Measurements from ENCODE around the gene SSH3. TPM values are rescaled to one million over a fixed set of nuclear protein-coding genes. Genes with fewer than 3 reads are reported as not detected.
A peak's percentile ranks its signal among the peaks of the same experiment; 100 is the strongest.

Gene SSH3
- total and polyA plus RNA-seq, 2 of the 4 experiments (the other 2 are of a cell fraction): 7.3 to 26.7 TPM

DNA sequence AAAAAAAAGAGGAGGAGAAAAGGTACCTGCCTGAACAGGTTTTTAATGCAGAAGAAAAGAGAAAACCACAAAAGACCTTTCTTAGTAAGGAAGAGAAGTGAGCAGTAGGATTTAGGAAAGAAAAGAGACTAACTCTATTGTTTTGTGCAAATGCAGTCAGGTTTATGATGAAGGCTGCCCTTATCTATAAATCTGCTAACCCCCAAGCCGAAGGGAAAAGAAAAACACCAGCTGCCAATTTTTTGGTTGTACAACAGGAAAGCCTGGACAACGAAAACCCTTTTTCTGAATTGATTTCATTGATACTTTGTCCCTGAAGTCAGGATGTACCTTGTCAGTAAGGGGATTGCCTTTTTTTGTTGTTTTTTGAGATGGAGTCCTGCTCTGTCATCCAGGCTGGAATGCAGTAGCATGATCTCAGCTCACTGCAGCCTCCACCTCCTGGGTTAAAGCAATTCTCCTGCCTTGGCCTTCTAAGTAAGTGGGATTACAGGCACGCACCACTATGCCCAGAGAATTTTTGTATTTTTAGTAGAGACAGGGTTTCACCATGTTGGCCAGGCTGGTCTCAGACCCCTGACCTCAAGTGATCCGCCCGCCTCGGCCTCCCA, 28.9 kb downstream of the SSH3 start:
- BruUV-seq (replicated peaks): no TSS peak
- no peak overlapping the region for H2BK15ac ChIP-seq (ENCODE audit: low read depth, low read length)
- no peak overlapping the region for H3K4me3 ChIP-seq (ENCODE audit: insufficient read depth, low read depth, low read length)
- no peak overlapping the region for H4K5ac ChIP-seq (ENCODE audit: low read depth, low read length)
- ATAC-seq (ENCODE audit: low read depth) (peak; percentile 56), DNase-seq (peak; percentile 22)
- no peak overlapping the region for H3K27ac ChIP-seq (ENCODE audit: insufficient read depth, low read length)
- no peak overlapping the region for H2AFZ ChIP-seq (replicated peaks; ENCODE audit: low read length, poor library complexity)
- TF ChIP-seq MAFK (IDR thresholded peaks at IDR 0.05; ENCODE audit: low read depth, low read length) (no peak), FOS (IDR thresholded peaks at IDR 0.05; ENCODE audit: low read depth, low read length) (no peak), CEBPB (IDR thresholded peaks at IDR 0.05; ENCODE audit: low read depth, low read length) (no peak), RFX5 (IDR thresholded peaks at IDR 0.05; ENCODE audit: low read depth, low read length) (no peak), BHLHE40 (IDR thresholded peaks at IDR 0.05; ENCODE audit: low read depth, low read length) (no peak), MAZ (IDR thresholded peaks at IDR 0.05; ENCODE audit: borderline replicate concordance, low read depth, low read length) (no peak), ELK1 (IDR thresholded peaks at IDR 0.05; ENCODE audit: borderline replicate concordance, low read depth, low read length) (no peak)
- TF ChIP-seq, protein P1, sequence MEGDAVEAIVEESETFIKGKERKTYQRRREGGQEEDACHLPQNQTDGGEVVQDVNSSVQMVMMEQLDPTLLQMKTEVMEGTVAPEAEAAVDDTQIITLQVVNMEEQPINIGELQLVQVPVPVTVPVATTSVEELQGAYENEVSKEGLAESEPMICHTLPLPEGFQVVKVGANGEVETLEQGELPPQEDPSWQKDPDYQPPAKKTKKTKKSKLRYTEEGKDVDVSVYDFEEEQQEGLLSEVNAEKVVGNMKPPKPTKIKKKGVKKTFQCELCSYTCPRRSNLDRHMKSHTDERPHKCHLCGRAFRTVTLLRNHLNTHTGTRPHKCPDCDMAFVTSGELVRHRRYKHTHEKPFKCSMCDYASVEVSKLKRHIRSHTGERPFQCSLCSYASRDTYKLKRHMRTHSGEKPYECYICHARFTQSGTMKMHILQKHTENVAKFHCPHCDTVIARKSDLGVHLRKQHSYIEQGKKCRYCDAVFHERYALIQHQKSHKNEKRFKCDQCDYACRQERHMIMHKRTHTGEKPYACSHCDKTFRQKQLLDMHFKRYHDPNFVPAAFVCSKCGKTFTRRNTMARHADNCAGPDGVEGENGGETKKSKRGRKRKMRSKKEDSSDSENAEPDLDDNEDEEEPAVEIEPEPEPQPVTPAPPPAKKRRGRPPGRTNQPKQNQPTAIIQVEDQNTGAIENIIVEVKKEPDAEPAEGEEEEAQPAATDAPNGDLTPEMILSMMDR (conservative IDR thresholded peaks at IDR 0.05; ENCODE audit: low read depth, low read length): no peak
- intact Hi-C loops (cut with micrococcal nuclease): no loop called here
- dilution Hi-C loops (cut with HindIII; ENCODE audit: low sequenced_read_pairs, unreplicated experiment): no loop called here
- no peaks in the 10 kb centered on the region for H3K4me1 ChIP-seq (ENCODE audit: control insufficient read depth, insufficient read depth, low read length)
- H3K36me3 ChIP-seq (ENCODE audit: control insufficient read depth, insufficient read depth, low read length): no peaks in the 10 kb centered on the region
- no peak overlapping the region for H3K4me2 ChIP-seq (ENCODE audit: low read depth, low read length)
- H3K9me3 ChIP-seq (ENCODE audit: control insufficient read depth, insufficient read depth, low read length): no peaks in the 10 kb centered on the region
- H2BK120ac ChIP-seq (ENCODE audit: low read depth, low read length): no peak overlapping the region
- H2AK9ac ChIP-seq (replicated peaks; ENCODE audit: low read depth, low read length, poor library complexity): no peak overlapping the region
- no peak overlapping the region for H2BK5ac ChIP-seq (ENCODE audit: low read depth, low read length, poor library complexity, severe bottlenecking)
- H2BK20ac ChIP-seq (ENCODE audit: low read depth, low read length): no peak overlapping the region
- H3K9ac ChIP-seq (ENCODE audit: low read depth, low read length): no peak overlapping the region
- no peak overlapping the region for H3K23ac ChIP-seq (ENCODE audit: low read depth, low read length)
- H3K79me1 ChIP-seq (ENCODE audit: low read depth in 1 of 2, low read length in 2 of 2): no peaks in the 10 kb centered on the region
- H3K14ac ChIP-seq (replicated peaks; ENCODE audit: low read depth, low read length): no peak overlapping the region
- in situ Hi-C loops (cut with MboI; ENCODE audit: low sequenced_read_pairs): no loop called here
- H4K91ac ChIP-seq (ENCODE audit: insufficient read depth, low read depth, low read length): no peak overlapping the region
- no peak overlapping the region for H2AK5ac ChIP-seq (ENCODE audit: low read depth, low read length)
- no CpG with 5 or more reads among the region's 6 CpGs for WGBS, 2 experiments (ENCODE audit: extremely low coverage in 2 of 2, insufficient read length in 1 of 2)
- ChIA-PET CTCF (interaction anchor here (0.6 to 1.0 kb wide), 2 partner anchors 15 to 51 kb away, joined by 4 read pairs; no protein-coding TSS in a partner anchor), POLR2A (ENCODE audit: unreplicated experiment) (interaction anchor here (0.6 kb wide), 1 partner anchor 44 kb away, joined by 5 read pairs; no protein-coding TSS in a partner anchor)
- H3K4ac ChIP-seq (ENCODE audit: low read depth, low read length): no peak overlapping the region
- H3K18ac ChIP-seq (ENCODE audit: low read depth, low read length): no peak overlapping the region
- no peak overlapping the region for H4K8ac ChIP-seq (ENCODE audit: low read depth in 2 of 2, low read length in 2 of 2)
- no peak overlapping the region for H3K56ac ChIP-seq (ENCODE audit: extremely low read depth, insufficient read depth, low read length)
- no peaks in the 10 kb centered on the region for H4K20me1 ChIP-seq (ENCODE audit: insufficient read depth, low read length)
- H3K9me1 ChIP-seq (ENCODE audit: insufficient read depth, low read length): no peaks in the 10 kb centered on the region
- no peaks in the 10 kb centered on the region for H3K27me3 ChIP-seq (ENCODE audit: control insufficient read depth, insufficient read depth, low read length)
